Spleen (tissue), 7 donors: Measurements from ENCODE around the gene RAB35.

Experiments used
- CTCF ChIP-seq, 11 experiments: fragments of 200-600 bp in 7 of 11; fragments of 450-650 bp in 4 of 11; sonication (generic) in 4 of 11; IDR thresholded peaks in 8 of 11; conservative IDR thresholded peaks in 3 of 11; 1 replicate in 7 of 11; 2 replicates in 4 of 11; pipeline versions ENCODE4 v1.4.0 to v1.8.0; 2016 to 2021; ENCODE audit warnings: antibody characterized with exemption in 11 of 11, inconsistent platforms in 4 of 11, mild to moderate bottlenecking in 1 of 11
- POLR2A ChIP-seq, 3 donors: fragments of 450-650 bp; IDR thresholded peaks; one replicate each; pipeline ENCODE4 v1.5.1; 2017; ENCODE audit warnings: antibody characterized with exemption in 3 of 3, mild to moderate bottlenecking in 1 of 3
- POLR2AphosphoS5 ChIP-seq, 3 donors: sonication (generic); formaldehyde crosslinking; IDR thresholded peaks; one replicate each; pipeline ENCODE4 v1.5.1; 2017; ENCODE audit warnings: antibody characterized with exemption in 3 of 3
- donor health status: DM: no; HTN: no; CAD: no; lungs with moderate emphysema.
- donor health status: DM: no; HTN: no; CAD: no.
- donor health status: DM: no; HTN: no; CAD: no.

- TF ChIP-seq CTCF (IDR thresholded peaks at IDR 0.05 in 8 of 11, conservative IDR thresholded peaks at IDR 0.05 in 3 of 11): no peak
- TF ChIP-seq POLR2AphosphoS5 (IDR thresholded peaks at IDR 0.05): no peak
- no peak for TF ChIP-seq POLR2A (IDR thresholded peaks at IDR 0.05)
Observed at GRCh38 chr12:120060717-120061116, 55.8 kb downstream of the RAB35 start.
